Urinary bladder (tissue), 4 donors: Measurements from ENCODE around the gene PRIMA1. TPM values are rescaled to one million over a fixed set of nuclear protein-coding genes. Genes with fewer than 3 reads are reported as not detected.

Experiments used
- DNase-seq: peaks from one replicate; pipeline ENCODE4 v3.0.0-alpha.2; 2015; ENCODE audit errors: extremely low spot score
- H3K27ac ChIP-seq: one replicate; pipeline ENCODE4 v1.5.1; 2013; ENCODE audit warnings: low read depth, mild to moderate bottlenecking, moderate library complexity
- H3K36me3 ChIP-seq: one replicate; pipeline ENCODE4 v1.6.1; 2013; ENCODE audit warnings: mild to moderate bottlenecking, moderate library complexity; ENCODE audit not compliant: insufficient read depth
- H3K4me1 ChIP-seq: one replicate; pipeline ENCODE4 v1.6.1; 2013; ENCODE audit warnings: mild to moderate bottlenecking, moderate library complexity; ENCODE audit not compliant: insufficient read depth
- H3K4me3 ChIP-seq: one replicate; pipeline ENCODE4 v1.5.1; 2013; ENCODE audit warnings: low read depth, low read length
- WGBS: extraction: QIAGEN DNeasy Blood & Tissue Kit; methylation state at CpG from one replicate; pipeline ENCODE4 v1.1.7; 2013; 5-methylcytosine and 5-hydroxymethylcytosine counted together
- polyA plus RNA-seq: library from polyadenylated mRNA; stranded (reverse); fragments of 200-250 nt; gene quantifications from one replicate; pipeline ENCODE4 v1.2.3, GENCODE V29; 2013
- total RNA-seq: library from RNA; depleted of rRNA; stranded (reverse); fragments of >200 nt; gene quantifications from one replicate; pipeline ENCODE4 v1.2.3, GENCODE V29; 2014
- donor health status: healthy with polysubstance abuse.
- donor health status: healthy.

PRIMA1 gene
- total and polyA plus RNA-seq, 2 donors = 1.3 to 17.4 TPM

- no peak for DNase-seq
- 67% methylated on average over 6 of the region's 6 CpGs for WGBS
Measured at GRCh38 chr14:93693914-93694313, 94.4 kb downstream of the PRIMA1 start.

DNA sequence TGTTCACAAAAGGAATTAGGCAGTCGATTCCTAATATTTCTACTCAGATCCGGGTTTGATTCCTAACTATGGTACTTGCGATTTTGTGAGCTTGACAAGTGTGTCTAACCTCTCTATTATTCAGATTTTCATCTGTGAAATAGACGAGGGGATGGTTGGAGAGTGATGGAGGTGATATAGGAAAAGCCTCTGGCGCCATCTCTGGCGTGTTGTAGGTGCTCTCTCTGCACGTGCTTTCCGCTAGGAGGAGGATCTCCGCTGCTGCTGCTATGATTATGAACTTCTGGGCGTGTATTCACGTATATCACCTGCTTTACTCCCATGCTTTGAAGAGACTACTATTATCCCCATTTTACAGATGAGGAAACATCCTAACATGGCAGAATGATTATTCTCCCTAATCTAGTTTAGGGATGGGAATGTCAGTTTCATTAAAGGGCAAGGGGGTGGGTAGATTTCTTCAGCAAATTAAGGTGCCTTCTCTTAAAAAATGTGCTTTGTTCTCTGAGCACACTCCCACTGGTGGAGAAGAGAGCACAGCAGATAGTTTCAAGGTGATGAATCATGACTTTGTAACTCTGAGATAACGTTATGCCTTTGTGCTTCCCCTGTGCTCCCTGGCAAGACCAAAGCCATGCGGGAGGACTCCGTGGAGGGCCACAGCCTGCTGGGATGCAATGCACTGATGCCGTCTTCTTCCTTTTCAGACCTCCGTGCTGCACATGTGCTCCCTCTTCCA lies 97.1 kb downstream of the PRIMA1 start:
- H3K4me3 ChIP-seq = no peak overlapping the region
- WGBS = 86% methylated on average over 16 of the region's 16 CpGs
- no peaks in the 10 kb centered on the region for H3K4me1 ChIP-seq
- no peaks in the 10 kb centered on the region for H3K36me3 ChIP-seq
- no peak overlapping the region for H3K27ac ChIP-seq
- no peak for DNase-seq

More at GRCh38 chr14:93693914-93694313, 94.4 kb downstream of the PRIMA1 start:
- Histone ChIP-seq H3K27ac (no peak overlapping the region), H3K4me1 (no peaks in the 10 kb centered on the region), H3K36me3 (no peaks in the 10 kb centered on the region), H3K4me3 (no peak overlapping the region)

GRCh38 chr14:93690146-93690545 lies 98.1 kb downstream of the PRIMA1 start:
- H3K4me1 ChIP-seq = no peaks in the 10 kb centered on the region
- H3K27ac ChIP-seq = no peak overlapping the region
- H3K4me3 ChIP-seq = no peak overlapping the region
- no peaks in the 10 kb centered on the region for H3K36me3 ChIP-seq
- no peak for DNase-seq
- WGBS = 66% methylated on average over 6 of the region's 6 CpGs

- H3K27ac ChIP-seq = no peak overlapping the region
- no peak overlapping the region for H3K4me3 ChIP-seq
- WGBS = 53% methylated on average over 4 of the region's 4 CpGs
- H3K4me1 ChIP-seq = no peaks in the 10 kb centered on the region
- no peak for DNase-seq
- no peaks in the 10 kb centered on the region for H3K36me3 ChIP-seq
Measured at GRCh38 chr14:93688820-93689219, 99.5 kb downstream of the PRIMA1 start.

GRCh38 chr14:93688239-93688666 lies 100.0 kb downstream of the PRIMA1 start:
- H3K36me3 ChIP-seq = no peaks in the 10 kb centered on the region
- H3K4me1 ChIP-seq = no peaks in the 10 kb centered on the region
- DNase-seq = no peak
- no peak overlapping the region for H3K4me3 ChIP-seq
- WGBS = 36% methylated on average over 5 of the region's 5 CpGs
- no peak overlapping the region for H3K27ac ChIP-seq

- WGBS = 66% methylated on average over 5 of the region's 5 CpGs
- H3K36me3 ChIP-seq = no peaks in the 10 kb centered on the region
- no peak for DNase-seq
Measured at GRCh38 chr14:93686268-93686667, 102.0 kb downstream of the PRIMA1 start.

DNA sequence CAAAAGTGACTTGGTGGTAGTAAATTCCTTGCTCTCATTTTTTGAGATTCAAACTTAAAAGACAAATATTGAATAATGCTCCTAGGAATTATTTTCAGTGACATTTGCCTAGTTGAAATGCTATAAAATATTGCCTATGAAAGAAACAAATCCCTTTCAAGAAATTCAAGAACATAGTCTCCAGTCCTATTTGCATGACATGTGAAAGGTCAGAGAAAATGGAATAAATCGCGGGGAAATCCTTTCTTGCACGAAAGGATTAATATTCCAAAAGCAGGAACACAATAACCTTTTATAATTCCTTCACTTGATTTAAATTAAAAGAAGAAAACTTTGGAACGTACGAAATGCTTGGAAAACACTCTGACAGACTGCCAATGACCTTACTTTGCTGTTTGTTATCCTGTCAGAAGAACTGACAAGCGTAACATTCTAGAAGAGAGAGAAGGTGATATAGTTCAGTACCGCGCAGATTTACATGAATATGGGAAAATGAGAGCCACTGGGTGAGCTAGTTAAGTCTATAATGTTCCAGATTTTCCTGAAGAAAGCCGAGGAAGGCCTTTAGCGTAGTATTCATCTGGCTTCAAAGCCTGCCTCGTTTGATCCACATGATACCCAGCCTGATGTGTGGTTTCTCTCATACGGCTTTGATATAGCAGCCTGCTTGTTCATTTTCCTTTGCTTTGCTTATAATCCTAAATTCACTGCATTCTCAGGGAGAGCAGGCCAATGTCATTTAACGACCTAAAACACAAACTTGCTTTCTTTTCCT lies 103.0 kb downstream of the PRIMA1 start:
- no peak overlapping the region for H3K4me3 ChIP-seq
- no peak overlapping the region for H3K27ac ChIP-seq
- no peak for DNase-seq
- no peaks in the 10 kb centered on the region for H3K36me3 ChIP-seq
- 76% methylated on average over 13 of the region's 13 CpGs for WGBS
- no peaks in the 10 kb centered on the region for H3K4me1 ChIP-seq

More at GRCh38 chr14:93686268-93686667, 102.0 kb downstream of the PRIMA1 start:
- Histone ChIP-seq H3K4me3 (no peak overlapping the region), H3K4me1 (no peaks in the 10 kb centered on the region), H3K27ac (no peak overlapping the region)

DNA sequence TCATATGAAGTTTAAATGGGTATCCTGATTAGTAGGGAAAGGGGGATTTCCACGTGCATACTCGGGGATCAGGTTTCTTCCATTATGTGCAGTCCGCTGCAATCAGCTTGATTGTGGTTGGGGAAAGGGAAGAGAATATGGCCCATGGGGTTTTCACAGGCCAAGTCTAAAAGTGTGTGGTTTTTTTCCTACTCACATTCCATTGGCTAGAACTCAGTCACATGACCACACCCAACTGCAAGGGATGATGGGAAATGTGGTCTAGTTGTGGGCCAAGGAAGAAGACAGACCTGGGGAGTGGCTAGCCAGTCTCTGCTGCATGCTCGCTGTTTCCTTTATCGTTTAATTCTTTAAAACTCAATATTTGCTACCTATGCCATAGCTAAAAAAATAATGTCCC lies 105.1 kb downstream of the PRIMA1 start:
- no peaks in the 10 kb centered on the region for H3K36me3 ChIP-seq
- DNase-seq = no peak
- H3K4me3 ChIP-seq = no peak overlapping the region
- 65% methylated on average over 5 of the region's 5 CpGs for WGBS
- H3K4me1 ChIP-seq = no peaks in the 10 kb centered on the region
- no peak overlapping the region for H3K27ac ChIP-seq

GRCh38 chr14:93682459-93682858 lies 105.8 kb downstream of the PRIMA1 start:
- no peak for DNase-seq
- 64% methylated on average over 2 of the region's 2 CpGs for WGBS
- Histone ChIP-seq H3K4me3 (no peak overlapping the region), H3K27ac (no peak overlapping the region), H3K4me1 (no peaks in the 10 kb centered on the region), H3K36me3 (no peaks in the 10 kb centered on the region)

DNA sequence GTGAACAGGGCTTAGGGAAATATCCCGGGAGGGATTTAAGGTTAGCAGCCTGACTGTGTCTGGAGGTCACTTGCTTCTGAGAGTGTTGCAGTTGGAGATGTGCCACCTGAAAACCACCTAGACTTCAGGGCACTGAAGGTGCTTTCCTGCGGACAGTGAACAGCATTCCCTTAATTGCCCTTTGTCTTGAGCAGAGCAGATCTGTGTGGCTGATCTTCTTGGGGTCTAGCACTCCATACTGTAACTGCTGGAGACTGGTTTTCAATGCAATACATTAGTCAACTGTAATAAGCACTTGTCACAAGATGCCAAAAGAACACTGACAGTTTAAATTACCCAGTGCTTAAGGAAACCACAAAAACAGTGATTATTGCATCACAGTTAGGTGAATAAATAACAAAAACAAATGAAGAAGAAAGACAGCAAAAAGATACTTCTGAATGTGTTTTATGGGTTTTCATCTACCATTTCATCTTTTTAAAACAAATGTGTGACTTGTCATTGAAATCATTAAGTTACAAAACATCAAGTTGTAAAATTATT lies 111.8 kb downstream of the PRIMA1 start:
- WGBS = 91% methylated on average over 2 of the region's 2 CpGs
- no peaks in the 10 kb centered on the region for H3K36me3 ChIP-seq
- no peak overlapping the region for H3K27ac ChIP-seq
- no peaks in the 10 kb centered on the region for H3K4me1 ChIP-seq
- H3K4me3 ChIP-seq = no peak overlapping the region
- no peak for DNase-seq

DNA sequence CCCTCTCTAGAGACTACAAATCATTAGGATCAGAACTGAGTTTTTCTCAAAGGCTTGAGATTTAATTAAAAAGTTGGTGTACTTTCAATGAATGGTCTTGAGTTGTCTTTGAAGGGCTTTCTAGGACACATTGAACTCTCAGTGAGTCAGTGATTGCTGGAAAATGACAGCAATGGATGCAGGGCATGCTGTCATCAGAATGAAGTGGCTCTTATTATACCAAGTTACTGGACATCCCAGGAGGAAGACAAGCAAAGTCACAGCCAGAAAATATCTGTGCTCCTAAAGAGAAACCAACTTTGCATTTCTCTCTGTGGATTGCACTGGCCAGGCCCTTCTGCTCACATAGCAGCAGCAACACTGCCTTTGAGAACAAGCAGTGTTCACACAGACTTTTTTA lies 112.6 kb downstream of the PRIMA1 start:
- Histone ChIP-seq H3K4me1 (no peaks in the 10 kb centered on the region), H3K4me3 (no peak overlapping the region), H3K36me3 (no peaks in the 10 kb centered on the region), H3K27ac (no peak overlapping the region)
- DNase-seq = no peak

- 96% methylated on average over 1 of the region's 1 CpG for WGBS
- Histone ChIP-seq H3K36me3 (no peaks in the 10 kb centered on the region), H3K4me1 (no peaks in the 10 kb centered on the region), H3K27ac (no peak overlapping the region), H3K4me3 (no peak overlapping the region)
- DNase-seq = no peak
Measured at GRCh38 chr14:93674343-93674742, 113.9 kb downstream of the PRIMA1 start.

- DNase-seq = no peak
- 82% methylated on average over 4 of the region's 4 CpGs for WGBS
- no peaks in the 10 kb centered on the region for H3K4me1 ChIP-seq
- H3K36me3 ChIP-seq = no peaks in the 10 kb centered on the region
- no peak overlapping the region for H3K27ac ChIP-seq
- no peak overlapping the region for H3K4me3 ChIP-seq
Measured at GRCh38 chr14:93669632-93670031, 118.7 kb downstream of the PRIMA1 start.
